Large intestine (tissue), 3 donors: Measurements from ENCODE around the gene SLC51B. TPM values are rescaled to one million over a fixed set of nuclear protein-coding genes. Genes with fewer than 3 reads are reported as not detected.
A peak's percentile ranks its signal among the peaks of the same experiment; 100 is the strongest.
"Not testable (repeated sequence)": the region's sequence is repeated elsewhere in the genome, so short reads cannot be mapped to it uniquely, and the experiment has no call there.

Source experiments
- DNase-seq, 2 donors: peaks; one replicate each; pipeline versions ENCODE4 v3.0.0 to v3.0.0-alpha.2; 2013
- H3K27ac ChIP-seq: one replicate; pipeline ENCODE4 v1.5.1; 2013; ENCODE audit warnings: low read length
- H3K27me3 ChIP-seq: 2 replicates; pipeline ENCODE4 v1.6.1; 2013; ENCODE audit warnings: low read length; ENCODE audit not compliant: control insufficient read depth, insufficient read depth
- H3K36me3 ChIP-seq: 2 replicates; pipeline ENCODE4 v1.6.1; 2013; ENCODE audit warnings: low read length; ENCODE audit not compliant: control insufficient read depth, insufficient read depth
- H3K4me1 ChIP-seq: one replicate; pipeline ENCODE4 v1.6.1; 2013; ENCODE audit warnings: low read length; ENCODE audit not compliant: control insufficient read depth, insufficient read depth
- H3K4me3 ChIP-seq: one replicate; pipeline ENCODE4 v1.5.1; 2013; ENCODE audit warnings: low read length
- H3K9me3 ChIP-seq: one replicate; pipeline ENCODE4 v1.6.1; 2013; ENCODE audit warnings: mild to moderate bottlenecking, low read depth, low read length, moderate library complexity; ENCODE audit not compliant: control insufficient read depth
- WGBS: methylation state at CpG from one replicate; pipeline ENCODE4 v1.1.5; 2013; ENCODE audit warnings: low lambda C conversion rate; ENCODE audit not compliant: insufficient coverage; 5-methylcytosine and 5-hydroxymethylcytosine counted together
- polyA plus RNA-seq: library from polyadenylated mRNA; unstranded; fragments of 120-200 nt; gene quantifications from one replicate; pipeline ENCODE4 v1.2.1, GENCODE V29; 2013

Gene SLC51B
- polyA plus RNA-seq, 1 donor, result 20.2 TPM

DNA sequence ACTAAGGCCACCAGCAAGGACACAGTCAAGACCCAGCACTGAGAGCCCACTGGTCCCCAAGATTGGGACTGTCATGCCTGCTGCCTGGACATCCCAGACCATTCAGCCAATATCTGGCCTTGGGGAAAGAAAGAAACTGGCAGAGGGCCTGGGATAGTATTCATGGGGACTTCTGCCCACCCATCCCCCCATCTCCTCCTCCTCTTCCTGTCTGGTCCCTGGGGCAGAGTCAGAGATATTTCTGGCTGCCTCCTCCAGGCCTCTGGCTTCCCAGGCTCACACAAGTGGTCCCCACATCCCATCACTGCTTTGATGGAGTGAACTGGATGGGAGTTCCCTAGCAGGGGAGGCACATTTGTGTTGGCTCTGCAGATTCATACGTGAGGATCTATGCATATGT lies 26.8 kb downstream of the SLC51B start:
- Histone ChIP-seq H3K9me3 (peaks cover 6% of the 10 kb centered on the region), H3K4me3 (no peak overlapping the region), H3K27ac (no peak overlapping the region), H3K36me3 (no peaks in the 10 kb centered on the region), H3K27me3 (peaks cover 16% of the 10 kb centered on the region), H3K4me1 (peaks cover 4% of the 10 kb centered on the region)
- WGBS, result no CpG with 5 or more reads among the region's 1 CpG
- no peak for DNase-seq

DNA sequence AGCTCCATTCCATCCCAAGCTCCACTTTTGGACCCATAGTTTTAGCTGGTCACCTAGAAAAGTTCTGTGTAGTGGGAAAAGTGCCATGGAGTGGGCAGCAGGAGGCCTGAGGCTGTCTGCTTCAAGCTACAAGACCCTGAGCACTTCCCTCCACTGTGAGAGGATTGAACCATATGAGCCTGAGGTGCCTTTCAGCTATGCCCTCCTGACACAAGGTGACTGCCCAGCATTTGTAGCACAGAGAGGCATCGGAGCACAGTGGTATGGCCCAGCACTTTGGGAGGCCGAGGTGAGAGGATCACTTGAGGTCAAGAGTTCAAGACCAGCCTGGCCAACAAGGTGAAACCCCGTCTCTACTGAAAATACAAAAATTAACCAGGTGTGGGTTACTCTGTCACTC lies 27.4 kb downstream of the SLC51B start:
- no peaks in the 10 kb centered on the region for H3K36me3 ChIP-seq
- no peak for DNase-seq
- no CpG with 5 or more reads among the region's 3 CpGs for WGBS
- peaks cover under 1% of the 10 kb centered on the region for H3K4me1 ChIP-seq
- H3K27me3 ChIP-seq, result peaks cover 16% of the 10 kb centered on the region
- H3K4me3 ChIP-seq, result no peak overlapping the region
- H3K9me3 ChIP-seq, result peaks cover 12% of the 10 kb centered on the region
- H3K27ac ChIP-seq, result no peak overlapping the region

DNA sequence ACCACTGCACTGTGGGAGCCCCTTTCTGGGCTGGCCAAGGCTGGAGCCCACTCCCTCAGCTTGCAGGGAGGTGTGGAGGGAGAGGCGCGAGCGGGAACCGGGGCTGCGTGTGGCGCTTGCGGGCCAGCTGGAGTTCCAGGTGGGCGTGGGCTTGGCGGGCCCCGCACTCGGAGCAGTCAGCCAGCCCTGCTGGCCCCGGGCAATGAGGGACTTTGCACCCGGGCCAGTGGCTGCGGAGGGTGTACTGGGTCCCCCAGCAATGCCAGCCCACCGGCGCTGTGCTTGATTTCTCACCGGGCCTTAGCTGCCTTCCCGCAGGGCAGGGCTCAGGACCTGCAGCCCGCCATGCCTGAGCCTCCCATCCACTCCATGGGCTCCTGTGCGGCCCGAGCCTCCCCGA lies 29.8 kb downstream of the SLC51B start:
- not testable (repeated sequence) for H3K36me3 ChIP-seq, H3K4me3 ChIP-seq, H3K27ac ChIP-seq, H3K4me1 ChIP-seq, DNase-seq
- H3K9me3 ChIP-seq, result peaks cover 15% of the 10 kb centered on the region
- WGBS, result no CpG with 5 or more reads among the region's 22 CpGs
- H3K27me3 ChIP-seq, result peaks cover 17% of the 10 kb centered on the region

DNA sequence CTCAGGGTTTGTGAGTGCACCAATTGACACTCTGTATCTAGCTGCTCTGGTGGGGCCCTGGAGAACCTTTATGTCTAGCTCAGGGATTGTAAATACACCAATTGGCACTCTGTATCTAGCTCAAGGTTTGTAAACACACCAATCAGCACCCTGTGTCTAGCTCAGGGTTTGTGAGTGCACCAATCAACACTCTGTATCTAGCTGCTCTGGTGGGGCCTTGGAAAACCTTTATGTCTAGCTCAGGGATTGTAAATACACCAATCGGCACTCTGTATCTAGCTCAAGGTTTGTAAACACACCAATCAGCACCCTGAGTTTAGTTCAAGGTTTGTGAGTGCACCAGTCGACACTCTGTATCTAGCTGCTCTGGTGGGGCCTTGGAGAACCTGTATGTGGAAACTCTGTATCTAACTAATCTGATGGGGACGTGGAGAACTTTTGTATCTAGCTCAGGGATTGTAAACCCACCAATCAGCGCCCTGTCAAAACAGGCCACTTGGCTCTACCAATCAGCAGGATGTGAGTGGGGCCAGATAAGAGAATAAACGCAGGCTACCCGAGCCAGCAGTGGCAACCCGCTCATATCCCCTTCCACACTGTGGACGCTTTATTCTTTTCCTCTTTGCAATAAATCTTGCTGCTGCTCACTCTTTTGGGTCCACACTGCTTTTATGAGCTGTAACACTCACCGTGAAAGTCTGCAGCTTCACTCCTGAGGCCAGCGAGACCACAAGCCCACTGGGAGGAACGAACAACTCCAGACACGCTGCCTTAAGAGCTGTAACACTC lies 30.6 kb downstream of the SLC51B start:
- not testable (repeated sequence) for H3K4me1 ChIP-seq, H3K4me3 ChIP-seq, H3K27ac ChIP-seq, DNase-seq, H3K36me3 ChIP-seq
- peaks cover 17% of the 10 kb centered on the region for H3K27me3 ChIP-seq
- WGBS, result no CpG with 5 or more reads among the region's 12 CpGs
- H3K9me3 ChIP-seq, result peaks cover 15% of the 10 kb centered on the region

DNA sequence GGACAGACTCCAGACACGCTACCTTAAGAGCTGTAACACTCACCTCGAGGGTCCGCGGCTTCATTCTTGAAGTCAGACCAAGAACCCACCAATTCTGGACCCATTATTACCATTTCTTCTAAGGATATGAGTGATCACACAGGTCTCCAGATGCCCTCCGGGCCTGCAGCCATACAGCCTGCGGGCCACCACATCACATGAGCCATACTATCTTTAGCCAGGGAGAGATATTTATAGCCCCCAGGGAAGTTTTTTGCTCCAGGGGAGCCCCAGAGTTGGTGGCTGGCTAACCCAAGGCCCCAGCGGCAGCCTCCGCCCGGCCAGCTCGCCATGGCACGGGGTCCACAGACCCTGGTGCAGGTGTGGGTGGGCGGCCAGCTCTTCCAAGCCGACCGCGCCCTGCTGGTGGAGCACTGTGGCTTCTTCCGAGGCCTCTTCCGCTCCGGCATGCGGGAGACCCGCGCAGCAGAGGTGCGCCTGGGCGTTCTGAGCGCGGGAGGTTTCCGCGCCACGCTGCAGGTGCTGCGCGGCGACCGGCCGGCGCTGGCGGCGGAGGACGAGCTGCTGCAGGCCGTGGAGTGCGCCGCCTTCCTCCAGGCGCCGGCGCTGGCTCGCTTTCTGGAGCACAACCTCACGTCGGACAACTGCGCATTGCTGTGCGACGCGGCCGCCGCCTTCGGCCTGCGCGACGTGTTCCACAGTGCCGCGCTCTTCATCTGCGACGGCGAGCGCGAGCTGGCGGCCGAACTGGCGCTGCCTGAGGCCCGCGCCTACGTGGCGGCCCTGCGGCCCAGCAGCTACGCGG lies 31.5 kb downstream of the SLC51B start, which contains the start of gene KBTBD13:
KBTBD13 (plus strand) TSS at position 261 of the 805 bp plus-strand sequence; CDS start at position 331, 70 bp downstream.
- Histone ChIP-seq H3K27ac (no peak within 1 kb of the TSS), H3K4me3 (no peak within 1 kb of the TSS), H3K9me3 (peaks cover 15% of the 10 kb centered on the region), H3K4me1 (peaks cover 8% of the 10 kb centered on the region), H3K27me3 (peaks cover 17% of the 10 kb centered on the region), H3K36me3 (no peaks in the 10 kb centered on the region)
- no peak for DNase-seq
- no CpG with 5 or more reads among the region's 73 CpGs for WGBS

DNA sequence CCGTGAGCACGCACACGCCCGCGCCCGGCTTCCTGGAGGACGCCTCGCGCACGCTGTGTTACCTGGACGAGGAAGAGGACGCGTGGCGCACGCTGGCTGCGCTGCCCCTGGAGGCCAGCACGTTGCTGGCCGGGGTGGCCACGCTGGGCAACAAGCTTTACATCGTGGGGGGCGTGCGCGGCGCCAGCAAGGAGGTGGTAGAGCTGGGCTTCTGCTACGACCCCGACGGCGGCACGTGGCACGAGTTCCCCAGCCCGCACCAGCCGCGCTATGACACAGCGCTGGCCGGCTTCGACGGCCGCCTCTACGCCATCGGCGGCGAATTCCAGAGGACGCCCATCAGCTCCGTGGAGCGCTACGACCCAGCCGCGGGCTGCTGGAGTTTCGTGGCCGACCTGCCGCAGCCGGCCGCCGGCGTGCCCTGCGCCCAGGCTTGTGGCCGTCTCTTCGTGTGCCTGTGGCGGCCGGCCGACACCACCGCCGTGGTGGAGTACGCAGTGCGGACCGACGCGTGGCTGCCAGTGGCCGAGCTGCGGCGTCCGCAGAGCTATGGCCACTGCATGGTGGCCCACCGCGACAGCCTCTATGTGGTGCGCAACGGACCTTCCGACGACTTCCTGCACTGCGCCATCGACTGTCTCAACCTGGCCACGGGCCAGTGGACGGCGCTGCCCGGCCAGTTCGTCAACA lies 32.2 kb downstream of the SLC51B start:
- DNase-seq, result no peak
- Histone ChIP-seq H3K36me3 (no peaks in the 10 kb centered on the region), H3K9me3 (peaks cover 15% of the 10 kb centered on the region), H3K4me3 (no peak overlapping the region), H3K4me1 (peaks cover 16% of the 10 kb centered on the region), H3K27ac (no peak overlapping the region), H3K27me3 (peaks cover 17% of the 10 kb centered on the region)
- WGBS, result no CpG with 5 or more reads among the region's 85 CpGs

DNA sequence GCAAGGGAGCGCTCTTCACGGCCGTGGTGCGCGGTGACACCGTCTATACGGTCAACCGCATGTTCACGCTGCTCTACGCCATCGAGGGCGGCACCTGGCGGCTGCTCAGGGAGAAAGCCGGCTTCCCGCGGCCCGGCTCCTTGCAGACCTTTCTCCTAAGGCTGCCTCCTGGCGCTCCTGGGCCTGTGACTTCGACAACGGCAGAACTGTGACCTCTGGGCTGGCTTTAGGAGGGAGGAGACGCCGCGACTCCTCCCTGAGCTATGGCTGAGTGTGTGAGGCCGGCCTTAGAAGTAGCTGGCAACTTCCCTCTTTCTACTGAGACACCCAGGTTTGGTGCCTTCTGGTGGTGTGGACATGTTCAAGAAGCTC lies 32.8 kb downstream of the SLC51B start:
- H3K27ac ChIP-seq, result no peak overlapping the region
- peak; percentile 82 to 87 for DNase-seq

DNA sequence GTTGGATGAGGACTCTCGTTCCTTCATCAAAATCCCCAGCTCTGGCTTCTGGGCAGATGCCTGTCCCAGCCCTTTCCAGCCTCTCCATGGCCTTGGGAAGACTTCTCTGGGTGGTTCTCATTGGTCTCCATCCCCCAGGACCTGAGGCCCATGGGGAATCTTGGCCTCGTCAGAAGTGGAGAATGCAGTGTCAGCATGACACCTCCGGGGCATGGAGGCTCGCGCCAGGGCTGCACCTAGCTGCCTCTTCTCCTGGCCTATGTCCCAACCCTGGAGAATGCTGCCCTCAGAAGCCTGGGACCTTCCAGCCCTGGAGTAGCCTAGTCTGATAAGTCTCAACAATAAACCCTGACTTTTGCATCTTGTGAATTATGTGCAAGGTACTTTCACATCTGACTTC lies 34.4 kb downstream of the SLC51B start:
- peaks cover 28% of the 10 kb centered on the region for H3K4me1 ChIP-seq
- H3K27ac ChIP-seq, result no peak overlapping the region
- DNase-seq, result peak in 1 of 2 donors; percentile 49
- no peak overlapping the region for H3K4me3 ChIP-seq
- H3K9me3 ChIP-seq, result peaks cover 15% of the 10 kb centered on the region
- no peaks in the 10 kb centered on the region for H3K36me3 ChIP-seq
- peaks cover 17% of the 10 kb centered on the region for H3K27me3 ChIP-seq
- WGBS, result no CpG with 5 or more reads among the region's 5 CpGs

More for the DNA sequence above, 32.8 kb downstream of the SLC51B start:
- Histone ChIP-seq H3K4me1 (peaks cover 21% of the 10 kb centered on the region), H3K4me3 (no peak overlapping the region), H3K27me3 (peaks cover 17% of the 10 kb centered on the region), H3K9me3 (peaks cover 15% of the 10 kb centered on the region), H3K36me3 (no peaks in the 10 kb centered on the region)
- WGBS, result no CpG with 5 or more reads among the region's 24 CpGs

DNA sequence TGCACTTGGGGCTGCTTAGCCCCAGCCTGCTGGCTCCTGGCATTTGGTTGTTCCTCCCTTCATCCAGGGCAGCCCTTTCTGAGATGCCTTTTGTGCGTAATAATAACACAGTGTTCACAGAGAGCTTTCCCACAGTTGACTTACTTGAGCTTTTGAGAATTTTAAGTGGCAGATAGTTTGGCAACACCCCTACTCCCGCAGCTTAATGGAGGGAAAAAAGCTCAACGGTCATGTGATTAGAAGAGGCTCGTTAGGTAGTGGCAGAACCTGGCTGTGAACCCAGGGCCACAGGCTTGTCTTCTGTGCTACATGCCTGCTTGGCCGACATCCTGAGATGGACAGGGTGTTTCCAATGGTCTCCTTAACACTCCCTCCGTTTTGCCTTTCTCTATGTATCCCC lies 36.1 kb downstream of the SLC51B start:
- Histone ChIP-seq H3K4me1 (peaks cover 34% of the 10 kb centered on the region), H3K4me3 (no peak overlapping the region), H3K9me3 (peaks cover 15% of the 10 kb centered on the region), H3K36me3 (no peaks in the 10 kb centered on the region), H3K27ac (no peak overlapping the region), H3K27me3 (peaks cover 17% of the 10 kb centered on the region)
- WGBS, result 100% methylated on average over 1 of the region's 6 CpGs
- DNase-seq, result no peak

DNA sequence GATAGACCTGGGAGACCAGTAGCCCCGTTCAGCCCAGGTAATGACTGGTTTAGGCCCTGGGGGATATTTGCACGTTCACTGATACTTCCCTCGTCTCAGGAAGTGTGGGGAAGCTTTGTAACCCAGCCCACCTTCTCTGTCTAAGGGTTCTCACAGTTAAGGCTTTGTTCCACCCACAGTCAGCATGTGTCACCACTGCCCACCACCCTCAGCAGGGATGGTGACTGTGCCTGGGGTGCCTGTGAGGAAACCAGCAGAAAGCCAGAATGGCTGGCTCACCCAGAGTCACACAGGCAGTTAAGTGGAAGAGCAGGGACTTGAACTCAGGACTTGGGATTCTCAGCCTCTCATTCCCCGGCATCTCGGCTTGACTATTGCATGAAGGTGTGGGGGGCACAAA lies 36.6 kb downstream of the SLC51B start:
- Histone ChIP-seq H3K36me3 (no peaks in the 10 kb centered on the region), H3K9me3 (peaks cover 12% of the 10 kb centered on the region), H3K27me3 (peaks cover 13% of the 10 kb centered on the region), H3K27ac (no peak overlapping the region), H3K4me1 (peaks cover 39% of the 10 kb centered on the region), H3K4me3 (no peak overlapping the region)
- DNase-seq, result no peak
- no CpG with 5 or more reads among the region's 5 CpGs for WGBS
